GM12874 (cell line): ENCODE results near the gene STX11.

Experiments used
- TF ChIP-seq, protein P1 (sequence below): IDR thresholded peaks from 2 replicates; pipeline ENCODE4 v1.5.1; 2011; ENCODE audit warnings: low read depth, mild to moderate bottlenecking, control low read depth, low read length, moderate library complexity; ENCODE audit not compliant: insufficient read depth

STX11 gene

DNA sequence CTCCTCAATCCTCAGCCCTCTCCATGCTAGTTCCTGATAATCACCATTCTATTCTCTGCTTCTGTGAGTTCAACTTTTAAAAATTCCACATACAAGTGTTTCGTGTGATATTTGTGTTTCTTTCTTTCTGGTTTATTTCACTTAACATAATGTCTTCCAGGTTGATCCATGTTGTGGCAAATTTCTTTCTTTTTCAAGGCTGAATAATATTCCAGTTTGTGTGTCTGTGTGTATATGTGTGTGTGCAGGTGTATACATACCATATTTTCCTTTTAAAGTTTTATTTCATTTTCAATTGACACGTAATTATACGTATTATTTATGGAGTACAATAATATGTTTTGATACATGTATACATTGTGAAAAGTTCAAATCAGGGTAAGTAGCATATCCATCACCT lies 35.1 kb upstream of the STX11 start:
- TF ChIP-seq, protein P1, sequence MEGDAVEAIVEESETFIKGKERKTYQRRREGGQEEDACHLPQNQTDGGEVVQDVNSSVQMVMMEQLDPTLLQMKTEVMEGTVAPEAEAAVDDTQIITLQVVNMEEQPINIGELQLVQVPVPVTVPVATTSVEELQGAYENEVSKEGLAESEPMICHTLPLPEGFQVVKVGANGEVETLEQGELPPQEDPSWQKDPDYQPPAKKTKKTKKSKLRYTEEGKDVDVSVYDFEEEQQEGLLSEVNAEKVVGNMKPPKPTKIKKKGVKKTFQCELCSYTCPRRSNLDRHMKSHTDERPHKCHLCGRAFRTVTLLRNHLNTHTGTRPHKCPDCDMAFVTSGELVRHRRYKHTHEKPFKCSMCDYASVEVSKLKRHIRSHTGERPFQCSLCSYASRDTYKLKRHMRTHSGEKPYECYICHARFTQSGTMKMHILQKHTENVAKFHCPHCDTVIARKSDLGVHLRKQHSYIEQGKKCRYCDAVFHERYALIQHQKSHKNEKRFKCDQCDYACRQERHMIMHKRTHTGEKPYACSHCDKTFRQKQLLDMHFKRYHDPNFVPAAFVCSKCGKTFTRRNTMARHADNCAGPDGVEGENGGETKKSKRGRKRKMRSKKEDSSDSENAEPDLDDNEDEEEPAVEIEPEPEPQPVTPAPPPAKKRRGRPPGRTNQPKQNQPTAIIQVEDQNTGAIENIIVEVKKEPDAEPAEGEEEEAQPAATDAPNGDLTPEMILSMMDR: no peak

DNA sequence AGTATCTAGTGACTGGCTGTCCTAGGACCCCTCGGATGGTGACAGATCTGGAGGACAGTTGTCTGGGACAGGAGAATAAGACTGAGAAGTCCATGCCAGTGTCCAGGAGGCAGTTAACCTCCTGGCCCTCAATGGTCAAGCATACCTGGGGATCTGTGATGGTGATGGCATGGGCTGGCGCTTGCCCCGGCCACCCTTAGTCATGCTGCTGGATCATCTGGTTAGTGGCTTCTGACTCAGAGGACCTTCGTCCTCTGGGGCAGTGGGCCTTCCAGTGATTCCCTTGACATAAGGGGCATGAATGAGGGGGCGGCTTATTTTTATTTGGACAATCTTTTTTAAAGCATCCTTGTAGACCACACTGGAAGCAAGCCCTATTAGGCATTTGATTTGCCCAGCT lies 30.9 kb upstream of the STX11 start:
- TF ChIP-seq, protein P1: no peak

DNA sequence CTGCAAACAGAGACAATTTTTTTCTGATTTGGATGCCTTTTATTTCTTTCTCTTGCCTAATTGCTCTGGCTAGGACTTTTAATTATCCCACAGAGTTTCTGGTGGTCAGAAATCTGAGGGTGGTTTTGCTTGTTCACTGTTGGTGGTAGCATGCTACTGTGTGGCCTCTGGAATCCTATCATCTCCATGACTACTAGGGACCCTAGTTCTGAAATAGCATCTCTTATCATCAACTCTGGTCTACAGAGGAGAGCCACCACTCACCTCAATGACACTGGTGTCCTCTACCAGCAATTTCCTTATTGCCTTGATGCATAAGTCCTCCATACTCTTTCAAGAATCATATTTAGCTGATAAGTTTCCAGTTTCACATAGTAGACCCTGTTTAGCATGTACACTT lies 27.5 kb upstream of the STX11 start:
- TF ChIP-seq, protein P1: no peak

DNA sequence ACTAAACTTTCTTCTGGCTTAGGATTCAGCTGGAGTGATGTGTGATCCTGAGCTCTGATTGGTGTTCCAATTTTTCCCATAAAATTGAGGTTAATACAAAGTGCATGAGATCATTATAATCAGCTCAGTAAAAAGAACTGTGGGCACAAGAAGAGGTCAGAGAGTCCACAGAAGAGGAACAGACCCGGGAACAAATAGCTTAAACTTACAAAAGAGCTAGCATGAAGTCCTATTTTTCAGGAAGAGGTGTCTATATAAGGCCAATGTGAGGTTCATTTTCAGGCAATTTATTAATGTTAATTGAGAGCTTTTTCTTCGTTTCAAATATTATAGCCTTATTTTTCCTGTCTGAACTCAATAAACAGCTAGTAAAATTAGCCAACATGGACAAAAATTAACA lies 26.9 kb upstream of the STX11 start:
- TF ChIP-seq, protein P1: no peak

DNA sequence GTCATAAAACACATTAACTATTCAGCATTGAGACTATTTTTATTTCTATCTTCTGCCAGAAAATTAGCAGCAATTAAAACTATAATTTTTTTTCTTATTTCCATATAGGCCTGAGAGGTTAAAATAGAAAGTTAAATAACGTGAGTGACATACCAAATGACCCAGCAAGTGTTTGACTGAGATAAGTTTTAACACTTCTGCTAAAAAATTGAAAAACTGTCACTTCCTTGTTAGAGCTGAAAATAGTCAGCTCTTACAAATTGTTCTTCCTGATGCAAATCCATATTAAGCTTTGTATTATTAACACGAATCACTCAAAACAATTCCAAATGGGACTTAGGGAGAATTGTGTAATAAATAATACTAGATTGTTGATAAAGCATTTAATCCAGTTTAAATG lies 26.5 kb upstream of the STX11 start:
- TF ChIP-seq, protein P1: no peak

DNA sequence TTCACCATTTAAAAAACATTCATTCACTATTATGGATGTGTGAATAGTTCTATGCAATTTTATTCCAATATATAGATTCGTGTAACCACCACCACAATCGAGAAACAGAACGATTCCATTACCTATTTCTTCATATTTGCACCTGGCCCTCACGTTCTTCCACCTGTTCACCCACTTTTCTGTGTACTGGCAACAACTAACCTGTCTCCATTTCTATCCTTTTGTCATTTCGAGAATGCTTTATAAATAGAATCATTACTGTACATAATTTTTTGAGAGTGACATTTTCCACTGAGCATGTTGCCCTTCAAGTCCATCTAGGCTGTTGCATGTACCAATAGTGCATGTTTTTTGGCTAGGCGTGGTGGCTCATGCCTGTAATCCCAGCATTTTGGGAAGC lies 23.2 kb upstream of the STX11 start:
- TF ChIP-seq, protein P1: no peak

DNA sequence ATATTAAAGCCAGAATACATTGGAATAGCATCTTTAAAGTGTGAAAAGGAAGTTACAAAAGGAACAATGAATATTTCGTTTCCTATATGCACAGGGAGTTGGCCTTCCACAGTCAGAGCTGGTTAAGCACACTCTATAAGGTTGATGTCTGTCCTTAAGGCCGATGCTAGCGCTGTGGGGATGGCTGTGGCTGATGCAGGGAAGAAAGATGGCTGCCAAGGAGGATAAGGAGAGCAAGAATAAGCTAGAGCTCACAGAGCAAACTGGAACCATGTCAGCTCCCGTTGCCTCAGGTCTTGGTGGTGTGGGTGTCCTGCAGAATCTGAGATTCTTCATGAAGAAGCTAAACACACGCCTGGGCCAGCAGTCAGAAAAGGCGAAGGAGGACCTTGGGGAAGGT lies 20.8 kb upstream of the STX11 start:
- TF ChIP-seq, protein P1: no peak

DNA sequence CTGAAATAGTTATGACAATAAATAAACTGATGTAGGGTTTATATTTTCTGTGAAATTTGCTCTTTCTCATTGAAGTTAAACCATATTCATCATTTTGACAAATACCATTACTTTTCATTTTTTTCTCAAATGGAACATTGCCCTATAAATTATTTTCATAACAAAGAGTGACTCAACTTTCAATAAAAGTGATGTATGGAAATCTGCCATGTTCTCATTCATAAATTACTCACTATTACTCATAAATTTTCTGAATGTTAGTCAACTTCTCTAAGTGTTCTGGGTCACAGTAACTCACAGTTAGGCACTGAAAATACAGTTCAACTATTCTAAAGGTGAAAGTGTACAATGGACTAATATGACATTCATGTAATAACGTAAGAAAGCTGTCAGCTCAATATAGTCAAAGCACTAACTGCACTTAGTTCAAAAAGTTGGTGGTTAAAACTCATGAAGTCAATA lies 19.0 kb upstream of the STX11 start:
- TF ChIP-seq, protein P1: no peak
